Activated CD4-positive, alpha-beta T cell treated with anti-CD3 and anti-CD28 coated beads for 1 hour (primary cell): ENCODE data around the gene MOXD1.
"Not testable (repeated sequence)": the region's sequence is repeated elsewhere in the genome, so short reads cannot be mapped to it uniquely, and the experiment has no call there.

Experiments used
- DNase-seq: peaks from one replicate; pipeline ENCODE4 v3.0.0-alpha.2; 2020

The MOXD1 gene

DNA sequence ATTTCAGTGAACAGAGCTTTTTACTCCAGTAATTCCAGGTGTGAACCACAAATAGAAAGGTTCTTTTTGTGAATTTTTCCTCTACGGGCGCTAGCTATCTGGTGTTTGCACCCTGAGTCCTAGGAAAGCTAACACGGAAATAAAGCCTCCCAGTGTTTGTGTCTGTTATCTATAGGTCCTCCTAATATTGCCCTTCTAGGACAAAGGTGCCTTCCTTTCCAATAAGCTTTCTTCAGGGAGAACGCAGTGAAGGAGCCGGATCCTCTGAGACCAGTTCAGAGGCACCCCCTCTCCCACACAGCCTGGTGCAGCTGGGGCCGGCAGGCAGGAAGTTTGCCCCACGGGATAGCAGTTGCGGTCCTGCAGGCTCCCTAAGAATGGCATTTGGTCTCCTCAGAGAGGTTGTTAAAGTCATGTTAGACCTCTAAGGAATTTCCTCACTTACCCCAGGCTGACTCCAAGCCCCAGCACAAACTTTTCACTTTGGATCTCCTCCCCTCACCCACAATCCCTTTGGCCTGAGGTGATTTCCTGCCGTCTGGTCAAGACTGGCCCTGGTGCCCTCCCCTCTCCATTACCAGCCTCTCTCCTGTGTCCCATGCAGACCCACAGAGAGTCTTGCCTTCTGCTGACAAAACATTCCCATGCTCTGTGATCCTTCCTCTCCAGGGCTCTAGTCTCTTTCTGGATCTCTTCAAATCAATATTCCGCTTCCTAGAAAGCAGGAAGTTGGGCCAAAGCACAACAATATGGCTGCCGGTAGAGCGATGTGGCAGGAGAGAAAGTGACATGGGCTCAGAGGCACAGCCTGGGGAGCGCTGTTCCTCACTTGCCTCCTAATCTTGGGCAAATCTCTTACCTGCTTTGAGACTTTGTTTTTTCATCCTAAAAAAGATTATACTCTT is 126.0 kb downstream of the MOXD1 start:
- no peak for DNase-seq

GRCh38 chr6:132272776-132273175 is 128.5 kb downstream of the MOXD1 start:
- DNase-seq: no peak

GRCh38 chr6:132270726-132271402 is 130.4 kb downstream of the MOXD1 start:
- DNase-seq: no peak

DNA sequence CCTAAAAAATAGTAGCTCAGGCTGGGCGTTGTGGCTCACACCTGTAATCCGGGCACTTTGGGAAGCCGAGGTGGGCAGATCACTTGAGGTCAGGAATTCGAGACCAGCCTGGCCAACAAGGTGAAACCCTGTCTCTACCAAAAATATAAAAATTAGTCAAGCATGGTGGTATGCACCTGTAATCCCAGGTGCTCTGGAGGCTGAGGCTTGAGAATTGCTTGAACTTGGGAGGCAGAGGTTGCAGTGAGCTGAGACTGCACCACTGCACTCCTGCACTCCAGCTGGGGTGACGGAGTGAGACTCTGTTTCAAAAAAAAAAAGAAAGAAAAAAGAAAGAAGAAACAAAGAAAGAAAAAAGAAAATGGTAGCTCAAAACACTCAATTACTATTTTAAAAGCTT is 132.6 kb downstream of the MOXD1 start:
- not testable (repeated sequence) for DNase-seq

- no peak for DNase-seq
Measured at GRCh38 chr6:132268209-132268608, 133.1 kb downstream of the MOXD1 start.

DNA sequence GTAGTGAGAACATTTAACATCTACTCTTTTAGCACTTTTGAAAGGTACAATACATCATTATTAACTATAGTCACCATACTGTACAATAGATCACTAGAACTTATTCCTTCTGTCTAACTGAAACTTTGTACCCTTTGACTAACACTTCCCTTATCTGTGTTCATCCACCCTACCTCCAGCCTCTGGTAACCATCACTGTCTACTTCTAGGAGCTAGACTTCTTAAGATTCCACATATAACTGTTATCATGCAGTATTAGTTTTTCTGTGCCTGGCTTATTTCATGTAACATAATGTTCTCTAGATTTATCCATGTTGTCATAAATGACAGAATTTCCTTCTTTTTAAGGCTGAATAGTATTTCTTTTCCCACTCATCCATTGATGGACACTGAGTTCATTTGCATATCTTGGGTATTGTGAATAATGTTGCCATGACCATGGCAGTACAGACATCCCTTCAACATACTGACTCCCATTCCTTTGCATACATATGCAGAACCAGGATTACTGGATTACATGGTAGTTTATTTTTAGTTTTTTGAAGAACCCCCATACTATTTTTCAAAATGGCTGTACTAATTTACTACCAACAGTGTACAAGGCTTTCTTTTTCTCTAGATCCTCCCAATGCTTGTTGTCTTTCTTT is 135.7 kb downstream of the MOXD1 start:
- DNase-seq: no peak

DNA sequence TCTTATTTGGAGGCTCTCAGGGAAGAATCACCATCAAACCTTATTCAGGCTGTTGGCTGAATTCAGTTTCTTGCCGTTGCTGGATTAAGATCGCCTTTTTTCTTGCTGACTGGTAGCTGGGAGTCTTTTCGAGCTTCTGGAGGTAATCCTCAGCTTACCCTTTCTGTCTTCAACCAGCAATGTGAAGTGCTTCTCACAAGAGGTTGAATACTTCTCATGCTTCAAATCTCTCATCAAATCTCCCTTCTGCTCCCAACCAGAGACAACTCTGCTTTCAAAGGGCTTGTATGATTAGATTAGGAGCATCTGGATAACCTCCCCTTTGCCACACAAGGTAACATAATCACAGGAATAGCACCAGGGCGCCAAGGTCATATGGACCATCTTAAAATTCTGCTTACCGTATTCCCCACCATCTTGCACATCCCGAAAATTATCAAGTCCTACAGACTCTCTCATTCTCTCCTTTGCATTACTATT is 137.2 kb downstream of the MOXD1 start:
- no peak for DNase-seq

DNA sequence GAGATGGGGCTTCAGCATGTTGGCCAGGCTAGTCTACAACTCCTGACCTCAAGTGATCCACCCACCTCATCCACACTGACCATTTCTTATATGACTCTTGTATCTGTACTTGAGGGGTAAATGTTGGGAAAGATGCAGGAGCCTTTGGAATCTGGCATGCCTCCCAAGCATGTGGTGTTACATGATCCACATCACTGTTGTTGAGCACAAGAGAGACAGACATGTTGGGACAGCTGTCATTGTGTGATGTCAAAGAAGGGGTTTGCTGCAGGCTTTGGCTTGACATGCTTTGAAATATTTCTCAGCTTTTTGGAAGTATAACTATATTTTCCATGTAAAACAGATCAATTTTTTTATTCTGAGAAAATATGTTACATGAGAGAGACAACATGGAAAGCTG is 139.9 kb downstream of the MOXD1 start:
- DNase-seq: no peak

- no peak for DNase-seq
Measured at GRCh38 chr6:132259070-132259469, 142.2 kb downstream of the MOXD1 start.

DNA sequence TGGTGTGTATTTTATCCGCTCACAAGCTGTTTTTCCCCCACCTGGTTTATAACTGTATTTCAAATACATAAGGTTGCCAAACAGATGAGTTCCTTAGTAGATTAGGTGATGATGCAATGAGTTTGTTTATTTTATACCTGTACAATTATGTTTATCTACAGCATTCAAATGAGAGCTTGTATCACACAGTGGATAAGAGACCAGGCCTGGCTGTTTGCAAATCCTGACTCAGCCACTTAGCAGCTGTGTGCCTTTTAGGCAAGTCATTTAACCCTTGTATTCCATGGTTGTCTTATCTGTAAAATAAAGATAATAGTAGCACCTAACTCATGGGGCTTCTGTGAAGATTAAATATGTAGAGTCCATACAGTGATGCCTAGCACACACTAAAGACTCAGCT is 143.7 kb downstream of the MOXD1 start:
- DNase-seq: no peak

DNA sequence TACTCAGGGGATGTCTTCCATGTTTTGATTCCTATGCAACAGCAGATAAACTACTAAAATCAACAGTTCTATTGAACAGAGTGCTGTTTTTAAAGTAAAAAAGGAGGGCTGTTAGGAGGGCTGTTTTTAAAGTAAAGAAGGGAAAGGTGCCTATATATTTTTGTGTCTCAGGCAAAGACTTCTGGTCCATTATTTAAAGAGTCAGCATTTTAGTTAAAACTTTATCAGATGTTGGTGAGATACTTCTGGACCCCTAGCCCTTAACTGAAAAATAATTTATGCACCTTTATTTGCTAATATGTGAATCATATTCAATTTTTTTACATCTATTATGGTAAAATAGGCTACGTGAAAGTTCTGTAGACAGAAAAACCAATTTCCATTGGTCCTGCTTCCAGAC is 144.8 kb downstream of the MOXD1 start:
- no peak for DNase-seq

- DNase-seq: no peak
Measured at GRCh38 chr6:132253906-132254305, 147.4 kb downstream of the MOXD1 start.

- no peak for DNase-seq
Measured at GRCh38 chr6:132253211-132253610, 148.1 kb downstream of the MOXD1 start.

GRCh38 chr6:132252113-132252512 is 149.2 kb downstream of the MOXD1 start:
- no peak for DNase-seq

DNA sequence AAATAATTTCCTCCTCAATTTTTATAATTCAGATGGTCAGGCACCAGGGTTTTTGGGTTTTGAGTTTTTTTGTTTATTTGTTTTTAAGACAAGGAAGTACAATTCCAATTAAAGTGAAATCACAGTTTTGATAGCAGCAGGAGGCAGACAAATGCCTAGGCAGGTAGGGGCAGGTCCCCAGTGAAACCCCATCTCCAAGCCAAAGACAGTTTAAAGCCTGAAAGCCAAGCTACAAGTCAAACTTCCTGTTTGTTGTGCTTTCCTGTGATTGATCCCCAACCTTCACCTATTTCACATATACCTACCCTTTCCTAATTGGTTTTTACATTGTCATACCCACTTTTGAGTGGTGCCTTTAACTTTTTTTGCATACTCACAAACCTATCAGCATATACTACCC is 149.6 kb downstream of the MOXD1 start:
- DNase-seq: no peak

- no peak for DNase-seq
Measured at GRCh38 chr6:132247381-132248159, 153.7 kb downstream of the MOXD1 start.

DNA sequence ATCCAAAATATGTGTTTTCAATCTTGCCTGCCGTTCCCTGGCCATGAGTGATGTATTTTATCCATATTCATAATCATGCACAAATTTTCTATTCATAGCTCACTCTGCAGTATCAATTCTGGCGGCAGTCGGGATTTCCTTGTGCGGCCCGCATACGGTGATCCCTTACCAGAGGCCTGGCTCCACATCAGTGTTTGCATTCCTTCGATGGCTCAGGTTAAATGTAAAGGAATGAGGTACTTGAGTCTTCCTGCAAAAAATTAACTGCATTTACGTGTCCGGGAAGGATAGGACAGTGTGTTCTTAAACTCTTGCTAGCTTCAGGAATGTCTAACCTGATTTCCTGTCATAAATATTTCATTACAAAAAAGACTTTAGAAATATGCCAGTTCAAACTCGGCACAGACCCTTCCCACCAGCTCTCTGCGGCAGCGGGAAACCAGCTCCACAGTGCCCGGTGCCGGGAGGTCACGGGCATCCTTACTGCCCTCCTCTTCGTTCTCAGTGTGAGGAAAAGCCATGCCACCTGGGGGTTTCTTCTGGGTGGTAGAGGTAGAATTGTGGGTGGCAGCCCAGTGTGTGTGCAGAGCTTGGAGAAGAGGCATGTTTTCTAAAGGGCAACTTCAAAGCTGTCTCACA is 154.5 kb downstream of the MOXD1 start:
- DNase-seq: no peak

DNA sequence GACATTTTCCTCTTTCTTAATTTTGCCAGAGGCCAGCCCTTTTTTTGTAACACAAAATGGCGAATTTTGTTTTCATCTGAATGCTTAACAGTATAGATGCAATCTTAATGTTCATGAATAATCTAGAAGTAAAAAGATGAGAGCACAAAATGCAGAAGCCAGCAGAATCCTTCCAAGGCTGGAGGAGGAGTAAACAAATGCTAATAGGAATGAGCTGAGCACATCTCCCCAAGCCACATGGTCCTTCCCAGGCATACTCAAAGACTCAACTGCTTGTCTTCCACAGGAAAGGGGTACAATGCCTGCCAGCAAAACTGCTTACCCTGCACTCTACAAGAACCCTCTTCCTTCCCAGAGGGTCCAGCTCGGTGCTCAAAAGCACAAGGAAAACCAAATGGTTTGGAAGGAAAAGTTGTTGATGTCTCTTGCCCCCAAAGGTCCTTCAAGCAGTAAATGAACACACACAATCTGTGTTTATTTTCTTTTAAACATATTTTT is 155.1 kb downstream of the MOXD1 start:
- no peak for DNase-seq
